Activated CD4-positive, alpha-beta T cell treated with anti-CD3 and anti-CD28 coated beads, Interleukin-2, Interleukin-6, amounts not matched to agents 100 ng/mL and 50 ng/mL, durations not matched to agents 16 hours and 8 hours (primary cell): ENCODE data around the gene GRID1.
A peak's percentile ranks its signal among the peaks of the same experiment; 100 is the strongest.
"Not testable (repeated sequence)": the region's sequence is repeated elsewhere in the genome, so short reads cannot be mapped to it uniquely, and the experiment has no call there.

Experiments
- DNase-seq: peaks from one replicate; pipeline ENCODE4 v3.0.0-alpha.2; 2020

Gene GRID1

GRCh38 chr10:86103391-86104101 is 263.0 kb downstream of the GRID1 start:
- DNase-seq, result no peak

GRCh38 chr10:86102451-86102850 is 264.1 kb downstream of the GRID1 start:
- no peak for DNase-seq

GRCh38 chr10:86102031-86102430 is 264.6 kb downstream of the GRID1 start:
- no peak for DNase-seq

- peak; percentile 50 for DNase-seq
Measured at GRCh38 chr10:86100581-86101061, 266.0 kb downstream of the GRID1 start.

DNA sequence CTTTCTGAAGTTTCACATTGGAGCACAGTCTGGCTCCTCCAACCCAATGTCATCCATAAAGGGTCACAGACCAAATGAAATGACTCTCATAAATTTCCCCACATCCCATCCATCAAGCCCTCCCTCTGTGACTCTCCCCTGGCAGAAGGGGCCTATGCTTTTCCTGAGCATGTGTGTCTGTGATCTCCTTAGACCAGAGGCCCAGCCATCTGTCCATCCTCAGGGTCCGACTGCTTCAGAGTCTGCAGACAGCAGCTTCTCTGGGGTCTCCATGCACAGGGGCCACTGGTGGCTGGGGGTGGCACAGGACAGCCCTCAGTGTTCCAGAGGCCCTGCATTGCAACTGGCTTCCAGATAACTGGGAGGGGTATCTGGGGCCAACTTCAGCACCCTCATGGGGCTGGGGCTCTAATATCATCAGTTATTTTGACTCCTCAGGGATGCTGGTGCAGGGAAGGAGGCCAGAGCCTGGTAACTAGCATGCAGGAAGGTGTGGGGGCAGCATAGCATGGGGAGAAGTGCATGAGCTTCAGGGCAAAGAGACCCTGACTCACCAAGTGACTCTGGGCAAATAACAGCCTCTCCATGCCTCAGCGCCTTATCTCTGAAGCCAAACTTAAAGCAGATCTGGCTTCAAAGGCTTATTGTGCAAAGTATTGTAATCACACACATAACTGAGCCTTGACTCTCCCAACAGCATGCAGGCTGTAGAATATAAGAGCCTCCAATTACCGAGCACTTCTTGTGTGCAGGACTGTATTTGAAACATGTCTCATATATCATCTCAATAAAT is 266.9 kb downstream of the GRID1 start:
- DNase-seq, result no peak

DNA sequence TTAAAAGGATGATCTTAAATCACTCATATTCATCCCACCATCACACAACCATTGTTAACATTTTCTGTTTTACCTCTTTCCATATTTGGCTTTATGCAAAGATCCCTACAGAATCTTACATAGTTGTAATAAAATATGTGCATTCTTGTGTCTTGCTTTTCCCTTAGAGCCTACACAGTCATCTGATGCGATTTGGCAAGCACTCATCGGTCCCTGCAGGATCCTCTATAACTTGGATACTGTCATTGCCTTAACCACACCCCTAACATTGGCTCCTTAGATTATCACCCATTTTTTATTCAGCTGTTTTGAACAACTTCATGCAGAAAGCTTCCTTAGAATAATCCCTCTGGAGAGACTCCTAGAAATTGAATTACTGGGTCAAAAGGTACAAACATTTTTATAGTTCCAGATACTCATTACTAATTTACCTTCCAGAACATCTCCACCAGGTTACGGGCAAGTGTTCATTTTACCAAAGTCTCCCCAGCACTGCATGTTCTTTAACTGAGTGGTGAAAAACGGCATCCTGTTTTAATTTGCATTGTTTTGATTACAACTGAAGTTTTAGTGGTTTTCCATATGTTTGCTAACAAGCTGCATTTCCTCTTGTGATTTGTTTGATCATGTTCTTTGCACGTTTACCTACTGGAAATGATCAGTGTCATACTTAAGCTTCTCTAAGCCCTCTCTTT is 268.3 kb downstream of the GRID1 start:
- DNase-seq, result no peak

- DNase-seq, result not testable (repeated sequence)
Measured at GRCh38 chr10:86095061-86095460, 271.5 kb downstream of the GRID1 start.

GRCh38 chr10:86092311-86092710 is 274.3 kb downstream of the GRID1 start:
- not testable (repeated sequence) for DNase-seq

DNA sequence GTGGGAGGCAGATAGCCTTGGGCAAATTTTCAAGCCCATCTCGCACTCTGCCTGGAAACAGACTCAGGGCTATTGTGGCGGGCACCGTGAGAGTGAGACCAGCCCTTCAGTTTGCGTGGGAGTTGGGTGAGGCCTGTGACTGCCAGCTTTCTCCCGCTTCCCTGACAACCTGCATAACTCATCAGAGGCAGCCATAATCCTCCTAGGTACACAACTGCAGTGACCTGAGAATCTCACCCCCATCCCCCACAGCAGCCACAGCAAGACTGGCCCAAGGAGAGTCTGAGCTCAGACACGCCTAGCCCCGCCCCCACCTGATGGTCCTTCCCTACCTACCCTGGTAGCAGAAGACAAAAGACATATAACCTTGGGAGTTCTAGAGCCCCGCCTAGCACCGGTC is 275.4 kb downstream of the GRID1 start:
- no peak for DNase-seq

DNA sequence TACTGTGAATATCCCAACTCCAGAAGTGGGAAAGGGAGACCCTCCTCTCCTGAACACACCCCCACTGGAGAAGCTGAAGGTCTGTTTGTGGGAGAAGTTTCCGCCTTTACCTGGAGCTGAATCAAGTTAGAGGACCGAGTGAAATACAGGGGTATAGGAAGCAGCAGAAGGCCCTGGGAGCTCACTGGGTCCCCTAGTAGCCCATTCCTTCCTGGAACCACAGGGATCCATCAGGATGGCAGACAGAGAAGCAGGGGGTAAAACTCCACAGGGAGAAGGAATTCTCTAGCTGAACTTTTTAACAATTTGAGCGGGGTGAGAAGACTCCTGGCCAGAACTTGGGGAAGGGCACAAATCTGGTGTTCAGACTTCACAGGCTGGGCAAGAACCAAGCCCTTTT is 275.8 kb downstream of the GRID1 start:
- DNase-seq, result no peak

GRCh38 chr10:86087716-86088115 is 278.9 kb downstream of the GRID1 start:
- no peak for DNase-seq

DNA sequence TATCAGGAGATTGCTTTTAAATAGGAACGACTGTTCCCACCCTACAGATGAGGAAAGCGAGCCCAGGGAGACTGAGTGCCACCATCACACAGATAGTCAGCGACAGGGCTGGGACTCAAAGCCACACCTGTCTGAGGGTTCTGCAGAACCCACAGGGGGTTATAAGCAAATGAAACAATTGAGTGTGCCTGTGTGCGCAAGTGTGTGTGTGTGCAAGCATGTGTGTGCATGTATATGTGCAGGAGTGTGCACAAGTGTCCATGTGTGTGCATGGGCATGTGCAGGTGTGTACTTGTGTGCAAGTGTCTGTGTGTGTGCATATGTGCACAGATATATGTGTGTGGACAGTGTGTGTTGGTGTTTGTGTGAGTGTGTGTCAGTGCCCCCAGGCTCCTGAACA is 280.2 kb downstream of the GRID1 start:
- DNase-seq, result no peak

- DNase-seq, result no peak
Measured at GRCh38 chr10:86085686-86086085, 280.9 kb downstream of the GRID1 start.

- no peak for DNase-seq
Measured at GRCh38 chr10:86085136-86085535, 281.5 kb downstream of the GRID1 start.

DNA sequence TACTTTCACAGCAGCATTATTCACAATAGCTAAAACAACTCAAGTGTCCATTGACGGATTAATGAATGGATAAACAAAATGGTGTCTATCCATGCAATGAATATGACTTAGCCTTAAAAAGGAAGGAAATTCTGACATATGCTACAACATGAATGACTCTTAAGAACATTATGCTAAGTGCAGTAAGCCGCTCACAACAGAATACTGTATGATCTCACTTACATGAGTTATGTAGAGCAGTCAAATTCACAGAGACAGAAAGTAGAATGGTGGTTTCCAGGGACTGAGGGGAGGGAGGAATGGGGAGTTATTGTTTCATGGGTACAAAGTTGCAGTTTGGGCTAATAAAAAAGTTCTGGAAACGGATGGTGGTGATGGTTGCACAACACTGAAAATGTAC is 282.0 kb downstream of the GRID1 start:
- no peak for DNase-seq

DNA sequence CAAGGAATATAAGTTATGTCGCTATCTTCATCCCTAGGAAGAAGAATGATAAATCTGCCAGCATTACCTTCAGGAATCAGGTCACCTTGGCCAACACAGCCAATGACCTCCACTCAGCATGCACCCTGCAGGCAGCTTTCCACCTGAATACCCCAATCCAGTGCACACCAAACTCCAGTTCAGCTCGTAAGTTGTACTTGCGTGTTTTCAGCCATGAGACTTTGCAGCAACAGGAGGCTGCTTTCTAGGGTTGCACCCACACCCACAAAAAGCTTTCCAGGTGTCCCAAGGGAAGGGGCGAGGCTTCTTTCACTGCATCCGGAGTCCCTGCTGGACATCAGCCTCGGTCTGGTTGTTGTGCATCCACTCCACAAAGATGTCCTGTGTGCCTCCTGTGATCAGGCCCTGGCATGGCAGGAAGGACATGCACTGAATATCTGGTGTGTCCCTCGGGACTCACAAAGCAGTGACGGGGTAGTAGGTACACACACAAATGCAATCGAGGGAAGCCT is 282.9 kb downstream of the GRID1 start:
- DNase-seq, result no peak

- no peak for DNase-seq
Measured at GRCh38 chr10:86083206-86083605, 283.4 kb downstream of the GRID1 start.

- no peak for DNase-seq
Measured at GRCh38 chr10:86082556-86082955, 284.0 kb downstream of the GRID1 start.

- DNase-seq, result no peak
Measured at GRCh38 chr10:86079088-86079487, 287.5 kb downstream of the GRID1 start.

DNA sequence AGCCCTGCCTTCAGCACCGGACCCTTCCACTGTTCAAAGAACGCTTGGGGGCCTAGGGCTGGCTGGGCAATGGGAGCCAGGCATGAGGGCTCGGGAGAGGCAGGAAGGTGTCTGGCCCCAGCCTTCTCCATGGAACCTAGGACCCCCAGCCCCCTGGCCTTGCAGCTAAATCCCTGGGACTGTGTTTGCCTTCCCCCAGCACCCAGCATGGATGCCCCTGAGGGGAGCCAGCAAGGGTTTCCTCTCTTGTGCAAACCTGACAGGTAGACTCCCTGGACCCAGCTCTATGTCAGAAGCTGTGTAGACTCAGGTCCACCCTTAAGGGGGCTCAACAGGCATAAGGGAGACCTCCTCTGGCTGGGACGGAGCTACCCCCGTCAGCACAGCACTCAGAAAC is 288.0 kb downstream of the GRID1 start:
- DNase-seq, result no peak

DNA sequence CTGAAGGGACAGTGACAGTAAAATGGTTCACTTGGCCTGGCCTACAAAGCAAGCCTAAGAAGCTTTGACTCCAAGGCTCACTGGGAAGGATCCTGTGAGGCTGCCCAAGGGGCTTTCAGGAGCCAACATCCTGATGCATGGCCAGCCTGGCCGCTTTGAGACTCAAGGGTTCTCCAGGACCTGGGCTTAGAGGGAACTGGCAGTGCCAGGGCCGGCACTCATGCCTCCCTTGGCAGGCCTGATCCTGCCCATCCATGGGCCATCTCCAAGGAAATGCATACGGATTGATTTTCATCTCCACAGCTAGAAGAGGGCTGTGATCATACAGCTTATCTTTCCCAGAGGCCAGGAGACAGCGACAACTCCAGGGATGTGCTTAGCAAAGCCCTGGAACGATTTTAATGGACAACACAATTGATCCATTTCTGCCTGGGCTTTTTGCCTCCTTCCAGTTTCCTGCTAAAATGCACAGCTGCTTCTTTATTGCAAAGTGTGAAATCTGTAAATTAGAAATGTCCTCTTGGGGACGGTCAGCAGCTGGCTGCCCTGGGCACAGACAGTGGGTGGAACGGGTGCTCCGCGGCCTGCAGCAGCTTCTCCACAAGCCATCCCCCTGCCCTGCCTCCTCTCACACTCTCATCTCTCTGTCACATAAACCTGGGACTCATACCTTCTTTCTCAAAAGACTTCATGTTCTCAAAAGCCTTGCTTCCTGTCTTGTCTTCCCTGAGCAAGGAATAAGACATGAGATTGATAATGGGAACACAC is 288.5 kb downstream of the GRID1 start:
- DNase-seq, result no peak

DNA sequence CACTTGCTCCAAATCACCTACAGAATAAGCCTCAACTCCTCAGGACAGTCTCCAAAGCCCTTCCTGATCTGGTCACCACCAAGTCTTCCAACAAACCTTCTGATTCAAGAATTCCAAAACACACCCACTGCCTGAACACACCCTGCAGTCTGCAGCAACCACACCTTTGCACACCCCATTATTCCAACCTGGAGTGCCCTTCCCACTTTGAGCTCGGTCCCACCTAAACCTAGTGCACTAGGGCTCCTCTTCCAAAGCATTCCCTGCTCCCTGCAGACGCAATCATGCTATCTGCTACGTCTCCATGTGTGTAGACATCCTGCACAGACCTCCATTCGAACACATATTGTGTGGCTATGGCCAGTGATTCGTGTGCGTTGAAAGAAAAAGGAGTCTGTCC is 289.3 kb downstream of the GRID1 start:
- DNase-seq, result no peak

DNA sequence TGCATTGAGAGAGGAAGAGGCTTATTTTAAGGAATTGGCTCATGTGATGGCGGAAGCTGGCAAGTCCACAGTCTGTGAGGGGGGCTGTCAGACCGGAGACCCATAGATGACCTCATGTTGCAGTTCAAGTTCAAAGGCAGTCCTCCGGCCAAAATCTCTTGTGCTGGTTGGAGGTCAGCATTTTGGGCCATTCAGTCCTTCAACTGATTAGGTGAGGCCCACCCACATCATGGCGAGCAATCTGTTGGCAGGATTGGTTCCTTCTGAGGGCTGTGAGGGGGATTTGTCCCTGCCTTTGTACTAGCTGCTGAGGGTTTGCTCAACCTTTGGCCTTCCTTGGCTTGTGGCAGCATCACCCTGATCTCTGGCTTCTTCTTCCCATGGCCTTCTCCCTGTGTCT is 290.1 kb downstream of the GRID1 start:
- not testable (repeated sequence) for DNase-seq
